CD4-positive, alpha-beta T cell treated with Interleukin-17A for 4 hours (primary cell): ENCODE results near the gene RBAK.
"Not testable (repeated sequence)": the region's sequence is repeated elsewhere in the genome, so short reads cannot be mapped to it uniquely, and the experiment has no call there.

ENCODE experiments used
- DNase-seq: peaks from one replicate; pipeline ENCODE4 v3.0.0-alpha.2; 2020; ENCODE audit warnings: mixed read lengths

RBAK gene

GRCh38 chr7:5053175-5053574 lies 7.5 kb downstream of the RBAK start:
- no peak for DNase-seq

- no peak for DNase-seq
Measured at GRCh38 chr7:5063698-5064097, 18.0 kb downstream of the RBAK start.

GRCh38 chr7:5064391-5065106 lies 18.9 kb downstream of the RBAK start:
- no peak for DNase-seq

GRCh38 chr7:5065107-5065407 lies 19.4 kb downstream of the RBAK start:
- no peak for DNase-seq

GRCh38 chr7:5068521-5068920 lies 22.9 kb downstream of the RBAK start:
- no peak for DNase-seq

GRCh38 chr7:5070206-5070605 lies 24.5 kb downstream of the RBAK start:
- no peak for DNase-seq

- not testable (repeated sequence) for DNase-seq
Measured at GRCh38 chr7:5075187-5075586, 29.5 kb downstream of the RBAK start.

GRCh38 chr7:5077740-5078139 lies 32.1 kb downstream of the RBAK start:
- DNase-seq, result no peak

- DNase-seq, result no peak
Measured at GRCh38 chr7:5082806-5083205, 37.1 kb downstream of the RBAK start.

- no peak for DNase-seq
Measured at GRCh38 chr7:5083311-5083711, 37.7 kb downstream of the RBAK start.

GRCh38 chr7:5086256-5086655 lies 40.6 kb downstream of the RBAK start:
- no peak for DNase-seq

- not testable (repeated sequence) for DNase-seq
Measured at GRCh38 chr7:5088228-5088833, 42.7 kb downstream of the RBAK start.

- DNase-seq, result no peak
Measured at GRCh38 chr7:5088906-5089305, 43.2 kb downstream of the RBAK start.

GRCh38 chr7:5093948-5094347 lies 48.3 kb downstream of the RBAK start:
- no peak for DNase-seq

- no peak for DNase-seq
Measured at GRCh38 chr7:5094641-5095040, 49.0 kb downstream of the RBAK start.

- no peak for DNase-seq
Measured at GRCh38 chr7:5116359-5116758, 70.7 kb downstream of the RBAK start.

GRCh38 chr7:5117095-5117970 lies 71.7 kb downstream of the RBAK start:
- DNase-seq, result no peak
